Activated T-helper 1 cell treated with anti-CD3 and anti-CD28 coated beads, Interleukin-12 subunit alpha, Interleukin-12 subunit beta, Interleukin-2, Interleukin-4 antibody, amounts not matched to agents 30 ng/mL and 10 ng/mL and 1 ng/mL, durations not matched to agents 14 hours and 24 hours and 36 hours (primary cell): ENCODE data around the gene DIAPH2. TPM values are rescaled to one million over a fixed set of nuclear protein-coding genes. Genes with fewer than 3 reads are reported as not detected.

ENCODE experiments used
- DNase-seq: peaks from one replicate; pipeline ENCODE4 v3.0.0; 2021; ENCODE audit warnings: low spot score
- H3K27ac Mint-ChIP-seq: one replicate; pipeline ENCODE4 v1.8.0; 2021; ENCODE audit warnings: mild to moderate bottlenecking, mixed read lengths
- H3K27me3 Mint-ChIP-seq: one replicate; pipeline ENCODE4 v1.8.0; 2022; ENCODE audit warnings: mild to moderate bottlenecking, moderate library complexity, mixed read lengths; ENCODE audit not compliant: insufficient read depth
- H3K36me3 Mint-ChIP-seq: one replicate; pipeline ENCODE4 v1.8.0; 2021; ENCODE audit warnings: low read depth, mixed read lengths
- H3K4me1 Mint-ChIP-seq: one replicate; pipeline ENCODE4 v1.8.0; 2021; ENCODE audit warnings: low read depth, mixed read lengths
- H3K4me3 Mint-ChIP-seq: one replicate; pipeline ENCODE4 v1.8.0; 2021; ENCODE audit warnings: mild to moderate bottlenecking, moderate library complexity, mixed read lengths
- H3K9me3 Mint-ChIP-seq: one replicate; pipeline ENCODE4 v1.8.0; 2021; ENCODE audit warnings: mixed read lengths
- intact Hi-C: fragments of 100-400 bp; cut with micrococcal nuclease; formaldehyde crosslinking; loops from one replicate; pipeline ENCODE4 v1.15.1; 2024
- total RNA-seq: library from RNA; stranded (reverse); gene quantifications from 2 replicates; pipeline ENCODE4 v1.2.3, GENCODE V29; 2022

DIAPH2 gene
- total RNA-seq, 1 donor from 2014 or later, result 10.8 TPM

DNA sequence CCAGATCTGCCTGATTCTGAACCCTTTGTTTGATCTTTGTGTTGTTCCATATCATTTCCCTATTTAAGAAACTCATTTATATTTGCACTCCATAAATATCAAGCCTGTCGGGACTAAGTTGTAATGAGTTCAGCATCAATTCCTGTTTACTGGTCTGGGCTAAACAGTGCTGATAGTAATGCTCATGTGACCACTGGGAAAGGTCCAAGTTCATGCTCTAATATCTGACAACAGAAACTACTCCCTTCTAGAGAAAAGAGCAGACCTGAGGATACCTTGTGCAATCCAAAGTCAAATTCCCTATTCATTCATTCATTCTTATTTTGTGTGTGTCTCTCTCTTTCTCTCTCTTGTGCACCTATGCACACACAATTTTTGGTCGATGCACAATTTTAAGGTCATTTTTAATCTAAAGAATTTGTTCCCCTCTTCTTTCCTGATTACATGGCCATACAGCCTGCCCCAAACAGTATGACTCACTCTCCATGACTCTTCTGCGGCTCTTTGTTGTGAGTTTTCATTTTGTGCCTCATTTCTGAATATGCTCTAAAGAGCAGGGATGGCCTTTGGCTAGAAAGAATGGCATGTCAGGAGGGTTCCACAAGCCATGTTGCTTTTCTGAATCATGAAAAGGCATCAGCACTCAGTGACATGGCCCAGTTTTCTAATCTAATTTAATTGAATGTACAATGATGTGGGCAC lies 863.4 kb downstream of the DIAPH2 start:
- H3K27ac Mint-ChIP-seq, result no peak overlapping the region
- no peak for DNase-seq
- no peaks in the 10 kb centered on the region for H3K4me1 Mint-ChIP-seq
- H3K4me3 Mint-ChIP-seq, result no peak overlapping the region
- no peaks in the 10 kb centered on the region for H3K9me3 Mint-ChIP-seq
- H3K27me3 Mint-ChIP-seq, result no peaks in the 10 kb centered on the region
- no peaks in the 10 kb centered on the region for H3K36me3 Mint-ChIP-seq
- intact Hi-C loops, result no loop called here

DNA sequence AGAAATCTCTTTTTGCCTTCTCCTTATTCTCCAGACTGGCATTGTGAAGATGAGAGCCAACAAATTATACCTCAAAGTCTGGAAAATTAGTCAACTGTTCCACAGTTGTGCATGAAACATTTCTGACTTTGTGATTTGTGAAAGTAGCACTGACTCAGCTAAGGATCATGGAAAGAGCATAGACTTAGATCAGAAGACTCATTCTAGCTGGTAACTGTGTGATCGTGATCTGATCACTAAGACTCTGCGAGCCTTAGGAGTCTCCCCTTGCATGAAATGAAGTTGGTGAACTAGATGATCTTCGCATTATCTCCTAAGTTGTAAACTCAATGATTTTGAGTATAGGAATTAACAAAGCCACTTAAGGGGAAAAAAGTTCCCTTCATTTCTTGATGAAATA lies 867.2 kb downstream of the DIAPH2 start:
- H3K27me3 Mint-ChIP-seq, result no peaks in the 10 kb centered on the region
- H3K36me3 Mint-ChIP-seq, result no peaks in the 10 kb centered on the region
- no peak overlapping the region for H3K4me3 Mint-ChIP-seq
- H3K9me3 Mint-ChIP-seq, result no peaks in the 10 kb centered on the region
- intact Hi-C loops, result no loop called here
- no peaks in the 10 kb centered on the region for H3K4me1 Mint-ChIP-seq
- no peak overlapping the region for H3K27ac Mint-ChIP-seq
- DNase-seq, result no peak

DNA sequence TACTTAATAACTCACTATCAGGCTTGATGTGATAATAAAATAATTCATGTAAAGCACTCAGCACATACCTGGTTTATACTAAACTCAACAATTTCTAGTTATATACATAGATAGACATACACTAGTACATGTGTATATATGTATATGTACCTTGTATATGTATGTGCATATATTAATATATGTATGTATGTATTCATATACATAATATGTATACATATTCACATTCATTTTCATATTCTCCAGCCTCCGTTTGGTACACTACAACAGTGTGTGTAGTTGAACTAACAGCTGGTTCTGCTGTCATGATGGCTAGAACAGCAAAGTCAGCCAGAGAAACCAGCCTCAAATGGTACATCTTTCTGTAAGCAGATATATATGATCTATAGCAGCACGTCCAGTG lies 869.2 kb downstream of the DIAPH2 start:
- Mint-ChIP-seq H3K4me1 (no peaks in the 10 kb centered on the region), H3K27ac (no peak overlapping the region), H3K27me3 (no peaks in the 10 kb centered on the region), H3K36me3 (no peaks in the 10 kb centered on the region), H3K4me3 (no peak overlapping the region), H3K9me3 (no peaks in the 10 kb centered on the region)
- DNase-seq, result no peak
- intact Hi-C loops, result no loop called here

DNA sequence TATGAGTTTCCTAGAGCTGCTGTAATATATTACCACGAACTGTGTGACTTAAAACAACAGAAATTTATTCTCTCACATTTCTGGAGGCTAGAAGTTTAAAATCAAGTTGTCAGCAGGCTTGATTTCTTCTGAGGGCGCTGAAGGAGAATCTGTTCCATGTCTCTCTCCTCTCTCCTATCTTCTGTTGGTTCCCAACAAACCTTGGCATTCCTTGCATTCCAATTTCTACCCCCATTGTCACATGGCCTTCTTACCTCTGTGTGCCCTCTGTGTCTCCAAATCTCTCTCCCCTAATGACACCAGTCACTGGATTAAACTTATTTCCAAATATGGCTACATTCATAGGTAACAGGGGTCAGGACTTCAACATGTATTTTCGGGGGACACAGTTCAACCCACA lies 871.7 kb downstream of the DIAPH2 start:
- H3K27ac Mint-ChIP-seq, result no peak overlapping the region
- no peak for DNase-seq
- no peaks in the 10 kb centered on the region for H3K27me3 Mint-ChIP-seq
- H3K9me3 Mint-ChIP-seq, result peaks cover 4% of the 10 kb centered on the region
- no peak overlapping the region for H3K4me3 Mint-ChIP-seq
- H3K4me1 Mint-ChIP-seq, result no peaks in the 10 kb centered on the region
- intact Hi-C loops, result no loop called here
- no peaks in the 10 kb centered on the region for H3K36me3 Mint-ChIP-seq

DNA sequence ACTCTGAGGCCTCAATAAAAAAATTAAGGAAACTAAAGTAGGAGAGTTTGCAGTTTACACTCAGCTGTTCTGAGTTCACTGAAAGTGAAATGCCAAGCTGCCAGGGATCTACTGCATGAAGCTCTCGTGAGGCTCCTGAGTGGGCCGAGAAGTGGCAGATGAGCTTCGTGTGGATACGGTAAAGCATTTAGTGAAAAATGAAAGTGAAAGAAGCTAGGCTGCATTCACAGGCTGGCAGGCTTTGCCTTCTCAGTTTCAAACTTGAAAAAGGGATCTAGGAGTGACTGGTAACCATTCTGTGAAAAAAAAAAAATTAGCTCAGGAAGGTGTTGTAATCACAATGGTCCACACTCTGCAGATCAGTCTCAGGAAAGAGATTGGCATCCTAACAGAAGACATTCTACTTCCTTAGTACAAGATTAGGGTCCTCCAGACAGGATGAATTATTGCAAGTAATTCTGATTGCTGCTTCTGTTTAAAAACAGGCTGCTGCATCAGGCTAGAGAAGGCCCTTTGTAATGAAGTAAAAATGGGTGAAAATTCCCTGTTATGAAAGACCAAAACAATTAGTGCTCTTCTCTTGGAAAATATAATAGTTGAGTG lies 879.0 kb downstream of the DIAPH2 start:
- Mint-ChIP-seq H3K4me3 (peak overlapping the region; percentile 55), H3K9me3 (peaks cover 4% of the 10 kb centered on the region), H3K27ac (peak overlapping the region; percentile 62), H3K27me3 (no peaks in the 10 kb centered on the region), H3K4me1 (peaks cover 8% of the 10 kb centered on the region), H3K36me3 (no peaks in the 10 kb centered on the region)
- intact Hi-C loops, result loop anchor here (1.0 to 2.0 kb wide), 2 partner anchors 165 to 353 kb away; no protein-coding TSS in a partner anchor
- peak; percentile 28 for DNase-seq

DNA sequence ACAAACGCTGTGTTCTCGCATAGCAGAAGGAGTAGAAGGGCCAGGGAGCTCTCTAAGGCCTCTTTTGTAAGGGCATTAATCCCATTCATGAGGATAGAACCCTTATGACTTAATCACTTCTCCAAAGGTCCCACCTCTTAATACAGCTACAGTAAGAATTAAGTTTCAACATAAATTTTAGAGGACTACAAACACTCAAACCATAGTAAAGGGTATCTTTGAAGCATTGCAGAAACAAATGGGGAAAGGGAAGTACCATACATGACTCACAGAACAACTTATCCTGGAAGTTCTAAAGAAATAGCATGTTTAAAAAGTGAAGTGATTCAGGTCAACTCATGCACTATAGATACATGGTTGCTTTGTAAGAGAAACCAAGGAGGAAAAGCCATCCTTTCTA lies 879.9 kb downstream of the DIAPH2 start:
- intact Hi-C loops, result no loop called here
- Mint-ChIP-seq H3K27ac (no peak overlapping the region), H3K36me3 (no peaks in the 10 kb centered on the region), H3K4me3 (no peak overlapping the region), H3K4me1 (peaks cover 8% of the 10 kb centered on the region), H3K9me3 (peaks cover 4% of the 10 kb centered on the region), H3K27me3 (no peaks in the 10 kb centered on the region)
- DNase-seq, result no peak

DNA sequence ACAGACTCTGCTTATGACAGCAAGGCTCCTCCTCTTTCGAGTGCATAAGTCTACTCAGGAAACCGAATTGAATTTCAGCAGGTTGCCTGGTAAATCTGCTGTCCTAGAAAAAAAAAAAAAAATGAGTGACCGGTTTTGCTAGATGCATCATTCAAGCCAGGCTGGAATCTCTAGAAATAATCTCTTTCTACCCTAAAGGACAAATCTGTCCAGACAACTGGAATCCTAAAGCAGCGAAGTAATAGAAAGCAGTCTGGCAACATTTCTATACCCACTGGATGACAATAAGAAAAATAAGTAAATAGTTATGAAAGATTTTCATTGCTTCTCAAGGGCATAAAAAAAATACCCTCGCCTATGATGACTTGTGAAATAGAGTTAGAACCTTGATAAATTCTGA lies 902.5 kb downstream of the DIAPH2 start:
- Mint-ChIP-seq H3K27me3 (no peaks in the 10 kb centered on the region), H3K27ac (no peak overlapping the region), H3K4me1 (no peaks in the 10 kb centered on the region), H3K4me3 (no peak overlapping the region), H3K9me3 (no peaks in the 10 kb centered on the region), H3K36me3 (no peaks in the 10 kb centered on the region)
- DNase-seq, result no peak
- intact Hi-C loops, result no loop called here

DNA sequence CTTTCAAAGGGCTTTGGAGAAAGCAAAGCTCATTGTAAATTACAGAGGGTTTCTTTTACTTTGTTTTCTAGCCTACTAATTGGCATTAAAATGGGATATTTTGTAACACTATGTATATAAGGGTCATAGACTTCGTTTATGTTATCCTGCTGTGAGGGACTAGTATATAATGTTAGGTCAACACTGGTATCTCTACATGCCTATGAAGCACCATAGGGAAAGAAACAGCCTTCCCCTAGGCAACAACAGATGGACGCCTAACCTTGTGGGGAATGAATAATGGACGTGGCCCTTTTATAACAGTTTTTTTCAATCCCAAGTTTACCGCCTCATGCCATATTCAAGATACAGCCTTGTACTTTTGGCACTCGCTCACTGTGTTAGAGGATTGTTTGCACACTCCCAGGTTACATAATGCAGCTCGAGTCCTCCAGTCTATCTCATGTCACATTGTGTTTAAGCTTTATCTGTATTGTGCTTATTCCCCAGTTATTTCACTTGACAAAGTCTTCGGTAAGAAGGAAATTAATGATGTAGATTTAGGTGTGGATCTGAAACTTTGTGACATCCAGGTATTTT lies 910.1 kb downstream of the DIAPH2 start:
- peaks cover 2% of the 10 kb centered on the region for H3K36me3 Mint-ChIP-seq
- no peak for DNase-seq
- intact Hi-C loops, result loop anchor here (5.0 kb wide), 1 partner anchor 197 kb away; no protein-coding TSS in a partner anchor
- H3K4me1 Mint-ChIP-seq, result peaks cover 16% of the 10 kb centered on the region
- H3K27me3 Mint-ChIP-seq, result no peaks in the 10 kb centered on the region
- no peak overlapping the region for H3K4me3 Mint-ChIP-seq
- H3K9me3 Mint-ChIP-seq, result peaks cover 3% of the 10 kb centered on the region
- H3K27ac Mint-ChIP-seq, result no peak overlapping the region

DNA sequence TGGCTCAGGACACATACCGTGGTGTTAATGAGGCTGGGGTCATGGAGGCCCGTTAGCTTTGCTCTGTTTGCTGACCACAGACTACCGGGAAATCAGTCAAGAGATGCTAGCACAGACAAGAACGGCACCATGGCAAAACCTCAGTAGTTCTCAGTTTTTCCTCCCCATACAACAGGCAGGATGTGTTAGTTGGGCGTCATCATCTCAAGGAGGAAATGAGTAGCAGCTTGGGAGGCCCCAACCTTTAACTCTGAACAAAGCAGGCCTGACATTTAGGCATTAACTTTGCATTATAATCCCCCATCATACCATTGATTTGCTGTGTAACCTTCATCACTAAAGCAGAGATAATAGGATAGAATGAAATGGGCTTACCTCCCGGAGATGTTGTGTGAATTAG lies 913.3 kb downstream of the DIAPH2 start:
- H3K4me3 Mint-ChIP-seq, result peak overlapping the region; percentile 39
- intact Hi-C loops, result loop anchor here (5.0 kb wide), 1 partner anchor 201 kb away; no protein-coding TSS in a partner anchor
- H3K27me3 Mint-ChIP-seq, result no peaks in the 10 kb centered on the region
- H3K36me3 Mint-ChIP-seq, result peaks cover 2% of the 10 kb centered on the region
- H3K9me3 Mint-ChIP-seq, result peaks cover 3% of the 10 kb centered on the region
- H3K27ac Mint-ChIP-seq, result peak overlapping the region; percentile 80
- peak; percentile 0 for DNase-seq
- H3K4me1 Mint-ChIP-seq, result peaks cover 16% of the 10 kb centered on the region

DNA sequence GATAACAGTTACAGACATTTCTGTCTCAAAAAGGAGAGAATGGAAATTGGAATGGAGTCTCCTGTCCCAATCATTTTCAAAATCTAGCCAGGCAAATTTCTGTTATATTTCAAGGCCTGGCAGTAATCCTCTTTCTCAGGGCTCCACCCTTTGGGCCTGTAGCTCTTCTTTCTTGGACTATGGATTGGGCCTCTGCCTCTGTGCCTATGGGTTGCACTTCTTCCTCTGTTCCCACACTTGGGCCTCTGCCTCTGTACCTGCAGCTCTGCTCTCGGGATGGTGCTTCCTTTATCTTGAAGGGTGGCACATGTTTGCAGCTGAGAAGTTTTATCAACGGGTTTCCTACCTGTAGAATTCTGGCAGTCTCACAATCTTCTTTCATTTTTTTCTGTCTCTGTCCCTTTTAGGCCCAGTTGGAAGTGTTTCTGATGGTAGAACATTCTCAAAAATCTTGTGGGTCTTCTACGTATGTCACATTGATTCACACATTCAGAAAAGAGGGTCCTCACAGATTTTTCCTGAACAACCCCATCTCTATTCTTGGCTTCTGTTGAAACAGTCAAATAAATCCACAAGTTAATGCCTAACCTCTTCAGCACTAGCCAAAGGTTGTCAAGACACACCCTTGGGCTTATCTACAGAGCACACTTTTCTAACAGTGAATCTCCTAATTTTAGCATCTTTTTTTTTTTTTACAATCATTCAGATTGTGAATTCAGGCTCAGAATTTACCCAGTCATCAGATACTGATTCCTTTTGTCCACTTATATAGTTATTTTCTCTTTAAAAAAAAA lies 918.0 kb downstream of the DIAPH2 start:
- DNase-seq, result no peak
- intact Hi-C loops, result no loop called here
- Mint-ChIP-seq H3K4me3 (no peak overlapping the region), H3K27ac (no peak overlapping the region), H3K36me3 (no peaks in the 10 kb centered on the region), H3K27me3 (no peaks in the 10 kb centered on the region), H3K9me3 (peaks cover 3% of the 10 kb centered on the region), H3K4me1 (peaks cover 14% of the 10 kb centered on the region)

DNA sequence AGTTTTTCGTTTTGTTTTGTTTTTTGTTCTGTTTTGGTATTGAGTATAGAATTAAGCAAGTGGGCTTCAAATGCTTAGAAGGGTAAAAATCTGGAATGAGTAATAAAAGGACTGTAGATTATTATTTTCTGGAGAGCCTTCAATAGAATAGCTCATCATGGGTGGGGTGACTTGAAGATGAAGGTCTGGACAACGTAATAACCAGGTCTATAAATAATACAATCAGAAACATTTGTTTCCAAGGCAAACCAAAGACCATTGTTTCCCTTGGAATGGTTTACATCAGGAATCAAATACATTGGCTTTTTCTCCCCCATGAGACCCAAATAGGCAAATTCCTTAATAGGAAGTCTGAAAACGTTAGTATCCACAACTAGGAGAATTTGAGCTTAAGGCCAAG lies 920.6 kb downstream of the DIAPH2 start:
- Mint-ChIP-seq H3K36me3 (no peaks in the 10 kb centered on the region), H3K27me3 (peaks cover 3% of the 10 kb centered on the region), H3K9me3 (no peaks in the 10 kb centered on the region), H3K4me1 (no peaks in the 10 kb centered on the region), H3K4me3 (no peak overlapping the region), H3K27ac (no peak overlapping the region)
- DNase-seq, result no peak
- intact Hi-C loops, result no loop called here

DNA sequence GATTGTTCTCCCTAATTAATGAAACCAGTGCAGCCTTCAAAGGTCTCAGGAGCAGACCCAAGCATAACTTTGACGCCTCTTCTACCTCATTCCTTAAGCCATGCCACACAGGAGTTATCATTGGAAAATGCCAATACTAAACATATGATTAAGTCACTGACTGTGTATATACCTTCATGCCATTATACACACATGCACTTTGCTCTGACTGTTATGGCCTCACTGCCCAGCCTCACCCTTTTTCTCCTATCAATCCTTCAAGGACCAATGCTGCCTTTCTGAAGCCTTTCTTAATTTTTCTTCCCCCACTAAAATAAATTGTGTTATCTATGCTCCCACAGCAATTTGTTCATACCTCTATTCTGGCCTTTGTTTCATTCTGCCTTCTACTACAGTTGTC lies 924.7 kb downstream of the DIAPH2 start:
- no peak for DNase-seq
- Mint-ChIP-seq H3K27me3 (peaks cover 3% of the 10 kb centered on the region), H3K9me3 (no peaks in the 10 kb centered on the region), H3K4me3 (no peak overlapping the region), H3K27ac (no peak overlapping the region), H3K36me3 (no peaks in the 10 kb centered on the region), H3K4me1 (no peaks in the 10 kb centered on the region)
- intact Hi-C loops, result no loop called here

DNA sequence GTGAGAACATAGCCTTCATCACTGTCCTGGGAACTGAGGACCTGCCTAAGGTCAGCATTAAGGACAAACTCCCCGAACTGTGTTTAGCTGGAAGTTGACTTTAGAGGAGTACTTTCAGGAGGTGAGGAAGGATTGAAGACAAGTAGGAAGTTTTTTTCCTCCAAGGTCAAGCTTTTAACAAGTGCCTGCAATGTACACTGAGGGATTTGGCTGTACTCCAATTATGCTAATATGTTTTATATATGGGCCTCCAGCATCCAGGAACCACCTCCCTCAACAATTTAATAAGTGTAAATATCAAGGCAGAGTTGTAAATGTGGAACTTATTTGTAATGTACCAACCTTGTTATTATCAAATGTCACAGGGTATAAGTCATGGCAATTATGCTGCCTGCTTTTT lies 925.3 kb downstream of the DIAPH2 start:
- Mint-ChIP-seq H3K9me3 (no peaks in the 10 kb centered on the region), H3K36me3 (no peaks in the 10 kb centered on the region), H3K4me3 (no peak overlapping the region), H3K4me1 (no peaks in the 10 kb centered on the region), H3K27ac (no peak overlapping the region), H3K27me3 (peaks cover 3% of the 10 kb centered on the region)
- intact Hi-C loops, result no loop called here
- no peak for DNase-seq
